Ovary (tissue), 9 donors: ENCODE measurements around the gene HSPB1. TPM values are rescaled to one million over a fixed set of nuclear protein-coding genes. Genes with fewer than 3 reads are reported as not detected.

Source experiments
- DNase-seq, 5 donors: peaks; one replicate each; pipeline ENCODE4 v3.0.0-alpha.2; 2019 to 2020
- H3K27ac ChIP-seq, 2 donors: fragments of 200-600 bp; one replicate each; pipeline versions ENCODE4 v1.5.1 to v1.8.0; 2019 to 2022
- H3K27me3 ChIP-seq: fragments of 200-600 bp; one replicate; pipeline ENCODE4 v1.8.0; 2022
- H3K36me3 ChIP-seq: fragments of 200-600 bp; sonication (generic); one replicate; pipeline ENCODE4 v1.5.1; 2019
- H3K4me1 ChIP-seq: one replicate; pipeline ENCODE4 v1.8.1; 2013; ENCODE audit warnings: mild to moderate bottlenecking, moderate library complexity; ENCODE audit not compliant: insufficient read depth
- H3K4me3 ChIP-seq: fragments of 200-600 bp; sonication (generic); one replicate; pipeline ENCODE4 v1.5.1; 2017
- H3K9me3 ChIP-seq, 2 donors: fragments of 200-600 bp in 1 of 2; sonication (generic) in 1 of 2; one replicate each; pipeline versions ENCODE4 v1.5.1 to v1.8.1; 2013 to 2019; ENCODE audit warnings: mild to moderate bottlenecking in 1 of 2, moderate library complexity in 1 of 2
- EP300 ChIP-seq: sonication (generic); formaldehyde crosslinking; IDR thresholded peaks from one replicate; pipeline ENCODE4 v1.6.1; 2017; ENCODE audit warnings: antibody characterized with exemption
- POLR2A ChIP-seq: fragments of 450-650 bp; IDR thresholded peaks from one replicate; pipeline ENCODE4 v1.6.1; 2017; ENCODE audit warnings: antibody characterized with exemption, mild to moderate bottlenecking, moderate library complexity
- WGBS, 3 donors: extraction: QIAGEN DNeasy Blood & Tissue Kit in 1 of 3; methylation state at CpG; one replicate each; pipeline versions ENCODE4 v1.1.5 to v1.1.7; 2013 to 2017; 5-methylcytosine and 5-hydroxymethylcytosine counted together
- intact Hi-C, 4 donors: fragments of 100-400 bp; cut with DNase I; formaldehyde crosslinking; loops; one replicate each; pipeline versions ENCODE4 v1.11.0 to v1.15.1; 2022 to 2023
- polyA plus RNA-seq, 2 donors: library from polyadenylated mRNA; stranded (reverse); fragments of 200-250 nt in 1 of 2; fragments of 350-450 nt in 1 of 2; fragmentation: Illumina TruSeq in 1 of 2; extraction: RNeasy Lipid Tissue Mini Kit (QIAGEN cat#74804) in 1 of 2; gene quantifications; one replicate each; pipeline ENCODE4 v1.2.3, GENCODE V29; 2013 to 2014
- total RNA-seq, 7 donors: library from RNA; depleted of rRNA in 2 of 7; stranded (reverse); fragments of >200 nt in 2 of 7; fragmentation: NEBNext Ultra II Directional in 3 of 7; extraction: Animal tissue kit (Norgen Biotek cat#: 25700) in 3 of 7; gene quantifications; one replicate each; pipeline versions ENCODE4 v1.1.0 to v1.2.4, GENCODE V29; 2016 to 2023
- TF ChIP-seq, protein P1 (sequence below), 3 donors: fragments of 450-650 bp in 2 of 3; fragments of 200-600 bp in 1 of 3; IDR thresholded peaks; one replicate each; pipeline versions ENCODE4 v1.5.1 to v1.8.0; 2016 to 2022; ENCODE audit warnings: antibody characterized with exemption in 3 of 3, mild to moderate bottlenecking in 1 of 3
- donor health status: DM: no; HTN: no; CAD: no; lungs with moderate emphysema.
- donor health status: DM: no; HTN: no; CAD: no.
- donor health status: Bipolar disorder and iron deficiency.
- donor health status: DM: yes; HTN: yes; CAD: no.
- donor health status: DM: no; HTN: no; CAD: no.
- donor health status: DM: yes; HTN: yes; CAD: no.

The HSPB1 gene
- total and polyA plus RNA-seq, 9 donors, result 5.7 to 913 (median 430) TPM

DNA sequence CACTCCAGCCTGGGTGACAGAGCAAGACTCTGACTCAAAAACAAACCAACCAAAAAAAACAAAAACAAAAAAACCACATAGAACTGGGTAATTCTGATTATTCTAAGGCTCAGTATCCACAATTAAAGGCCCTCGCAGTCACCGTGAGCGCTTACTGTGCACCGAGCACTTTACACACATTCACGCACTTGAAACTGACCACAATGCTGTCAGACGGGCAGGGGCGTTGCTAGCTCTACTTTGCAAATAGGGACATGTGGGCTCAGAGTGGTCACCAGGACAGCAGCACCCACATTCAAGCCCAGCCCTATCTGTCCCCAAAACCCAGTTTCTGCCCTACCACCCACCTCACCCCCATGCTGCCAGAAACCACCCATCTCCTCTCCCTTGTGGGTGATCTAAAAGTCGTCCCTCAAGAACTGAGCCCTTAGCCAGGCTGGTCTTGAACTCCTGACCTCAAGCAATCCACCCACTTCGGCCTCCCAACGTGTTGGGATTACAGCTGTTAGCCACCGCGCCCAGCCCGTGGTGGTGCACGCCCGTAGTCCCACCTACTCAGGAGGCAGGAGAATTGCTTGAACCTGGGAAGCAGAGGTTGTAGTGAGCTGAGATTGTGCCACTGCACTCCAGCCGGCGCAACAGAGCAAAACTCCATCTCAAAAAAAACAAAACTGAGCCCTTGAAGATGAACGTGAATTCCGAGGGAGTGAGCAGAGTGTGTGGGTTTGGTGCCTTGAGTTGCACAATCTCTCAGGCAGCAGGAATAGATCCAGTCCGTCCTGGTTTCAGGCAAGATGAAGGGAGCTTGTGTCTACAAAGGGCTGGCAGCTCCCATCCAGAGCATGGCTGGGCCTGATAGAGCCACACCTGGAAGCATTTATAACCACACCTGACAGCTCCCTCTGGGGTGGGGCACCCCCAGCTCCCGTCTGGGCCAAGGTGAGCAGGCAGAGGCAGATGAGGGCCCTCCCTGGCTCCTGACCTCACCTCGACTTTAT, 5.4 kb upstream of the HSPB1 start:
- no peak for TF ChIP-seq POLR2A
- TF ChIP-seq, protein P1, sequence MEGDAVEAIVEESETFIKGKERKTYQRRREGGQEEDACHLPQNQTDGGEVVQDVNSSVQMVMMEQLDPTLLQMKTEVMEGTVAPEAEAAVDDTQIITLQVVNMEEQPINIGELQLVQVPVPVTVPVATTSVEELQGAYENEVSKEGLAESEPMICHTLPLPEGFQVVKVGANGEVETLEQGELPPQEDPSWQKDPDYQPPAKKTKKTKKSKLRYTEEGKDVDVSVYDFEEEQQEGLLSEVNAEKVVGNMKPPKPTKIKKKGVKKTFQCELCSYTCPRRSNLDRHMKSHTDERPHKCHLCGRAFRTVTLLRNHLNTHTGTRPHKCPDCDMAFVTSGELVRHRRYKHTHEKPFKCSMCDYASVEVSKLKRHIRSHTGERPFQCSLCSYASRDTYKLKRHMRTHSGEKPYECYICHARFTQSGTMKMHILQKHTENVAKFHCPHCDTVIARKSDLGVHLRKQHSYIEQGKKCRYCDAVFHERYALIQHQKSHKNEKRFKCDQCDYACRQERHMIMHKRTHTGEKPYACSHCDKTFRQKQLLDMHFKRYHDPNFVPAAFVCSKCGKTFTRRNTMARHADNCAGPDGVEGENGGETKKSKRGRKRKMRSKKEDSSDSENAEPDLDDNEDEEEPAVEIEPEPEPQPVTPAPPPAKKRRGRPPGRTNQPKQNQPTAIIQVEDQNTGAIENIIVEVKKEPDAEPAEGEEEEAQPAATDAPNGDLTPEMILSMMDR (IDR thresholded peaks at IDR 0.05), result no peak
- no peak for TF ChIP-seq EP300
- WGBS, 3 donors, result 31 to 43% (median 39%) methylated on average over 21 to 22 of the region's 22 CpGs
- intact Hi-C loops, result loop anchor here in 1 of 4 donors (10.0 kb wide), 1 partner anchor 1388 kb away; no protein-coding TSS in a partner anchor
- Histone ChIP-seq H3K36me3 (no peaks in the 10 kb centered on the region), H3K27me3 (no peaks in the 10 kb centered on the region), H3K4me1 (peaks cover 13% of the 10 kb centered on the region), H3K4me3 (no peak overlapping the region), H3K9me3 (no peaks in the 10 kb centered on the region), H3K27ac (peak overlapping the region; percentile 77 to 99)
- peak; percentile 62 to 81 (median 67) for DNase-seq

- no peak for TF ChIP-seq EP300
- Histone ChIP-seq H3K27ac (peak overlapping the region in 1 of 2 donors; percentile 65), H3K4me1 (peaks cover 16% of the 10 kb centered on the region), H3K4me3 (no peak overlapping the region), H3K27me3 (no peaks in the 10 kb centered on the region), H3K9me3 (no peaks in the 10 kb centered on the region), H3K36me3 (no peaks in the 10 kb centered on the region)
- 85 to 88% (median 85%) methylated on average over 7 of the region's 7 CpGs for WGBS, 3 donors
- intact Hi-C loops, result no loop called here
- no peak for DNase-seq
These were observed 2.2 kb upstream of the HSPB1 start for GRCh38 chr7:76300166-76300731.

DNA sequence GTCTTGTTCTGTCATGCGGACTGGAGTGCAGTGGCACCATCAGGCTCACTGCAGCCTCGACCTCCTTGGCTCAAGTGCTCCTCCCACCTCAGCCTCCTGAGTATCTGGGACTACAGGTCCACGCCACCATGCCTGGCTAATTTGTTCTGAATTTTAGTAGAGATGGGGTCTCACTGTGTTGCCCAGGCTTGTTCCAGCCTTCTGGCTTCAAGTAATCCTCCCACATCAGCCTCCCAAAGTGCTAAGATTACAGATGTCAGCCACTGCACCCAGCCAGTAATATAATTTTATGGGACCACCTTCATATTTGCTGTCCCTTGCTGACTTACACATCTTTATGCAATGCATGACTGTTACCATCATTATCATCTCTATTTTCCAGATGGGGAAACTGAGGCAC, 1.5 kb upstream of the HSPB1 start:
- Histone ChIP-seq H3K27ac (peak overlapping the region in 1 of 2 donors; percentile 65), H3K4me3 (no peak overlapping the region), H3K9me3 (no peaks in the 10 kb centered on the region), H3K4me1 (peaks cover 16% of the 10 kb centered on the region), H3K36me3 (no peaks in the 10 kb centered on the region), H3K27me3 (no peaks in the 10 kb centered on the region)
- TF ChIP-seq, protein P1 (IDR thresholded peaks at IDR 0.05), result no peak
- TF ChIP-seq EP300, result no peak
- TF ChIP-seq POLR2A, result no peak
- intact Hi-C loops, result no loop called here
- 84 to 92% (median 89%) methylated on average over 3 of the region's 3 CpGs for WGBS, 3 donors
- DNase-seq, result no peak

- intact Hi-C loops, result no loop called here
- Histone ChIP-seq H3K4me1 (peaks cover 9% of the 10 kb centered on the region), H3K9me3 (no peaks in the 10 kb centered on the region), H3K27me3 (no peaks in the 10 kb centered on the region), H3K4me3 (peak overlapping the region; percentile 83), H3K27ac (peak overlapping the region; percentile 97 to 99), H3K36me3 (no peaks in the 10 kb centered on the region)
- 1 to 2% (median 2%) methylated on average over 54 to 56 of the region's 56 CpGs for WGBS, 3 donors
- DNase-seq, result peak; percentile 91 to 96 (median 94)
- TF ChIP-seq POLR2A, result peak; percentile 23
- no peak for TF ChIP-seq EP300
- TF ChIP-seq, protein P1 (IDR thresholded peaks at IDR 0.05), result no peak
These were observed 1.0 kb downstream of the HSPB1 start for GRCh38 chr7:76303202-76304147.
